HFF-Myc (cell line): ENCODE data around the gene TTC21B.

Experiments
- DNase-seq: peaks from one replicate; pipeline ENCODE4 v3.0.0-alpha.2; 2011; ENCODE audit warnings: low read depth; ENCODE audit errors: extremely low read depth
- H3K4me3 ChIP-seq: replicated peaks from 2 replicates; pipeline ENCODE4 v1.5.1; 2011; ENCODE audit warnings: low read depth, mild to moderate bottlenecking, control low read depth, low read length
- CTCF ChIP-seq: IDR thresholded peaks from 2 replicates; pipeline ENCODE4 v1.5.1; 2012; ENCODE audit warnings: mild to moderate bottlenecking, low read depth, low read length, control low read depth; ENCODE audit errors: missing control alignments

TTC21B gene

GRCh38 chr2:165877565-165878550 is 75.7 kb downstream of the TTC21B start:
- DNase-seq = no peak
- no peak overlapping the region for H3K4me3 ChIP-seq
- no peak for TF ChIP-seq CTCF

GRCh38 chr2:165876712-165877111 is 76.9 kb downstream of the TTC21B start:
- no peak for DNase-seq
- H3K4me3 ChIP-seq = no peak overlapping the region
- no peak for TF ChIP-seq CTCF

- no peak for TF ChIP-seq CTCF
- H3K4me3 ChIP-seq = no peak overlapping the region
- no peak for DNase-seq
Measured at GRCh38 chr2:165876269-165876668, 77.3 kb downstream of the TTC21B start.

GRCh38 chr2:165874445-165875039 is 79.0 kb downstream of the TTC21B start:
- TF ChIP-seq CTCF = peak; percentile 50
- H3K4me3 ChIP-seq = no peak overlapping the region
- DNase-seq = no peak

- H3K4me3 ChIP-seq = no peak overlapping the region
- TF ChIP-seq CTCF = no peak
- DNase-seq = no peak
Measured at GRCh38 chr2:165872101-165872791, 81.3 kb downstream of the TTC21B start.

GRCh38 chr2:165871025-165871424 is 82.6 kb downstream of the TTC21B start:
- TF ChIP-seq CTCF = no peak
- H3K4me3 ChIP-seq = no peak overlapping the region
- DNase-seq = no peak
